NCI-H2196 (cell line): Measurements from ENCODE around the gene TSPAN33.
"Not testable (repeated sequence)": the region's sequence is repeated elsewhere in the genome, so short reads cannot be mapped to it uniquely, and the experiment has no call there.

Experiments
- DNase-seq: peaks from one replicate; lab custom pipeline; 2025; ENCODE audit not compliant: unreplicated experiment; lab: John Stamatoyannopoulos, UW

Gene TSPAN33, protein sequence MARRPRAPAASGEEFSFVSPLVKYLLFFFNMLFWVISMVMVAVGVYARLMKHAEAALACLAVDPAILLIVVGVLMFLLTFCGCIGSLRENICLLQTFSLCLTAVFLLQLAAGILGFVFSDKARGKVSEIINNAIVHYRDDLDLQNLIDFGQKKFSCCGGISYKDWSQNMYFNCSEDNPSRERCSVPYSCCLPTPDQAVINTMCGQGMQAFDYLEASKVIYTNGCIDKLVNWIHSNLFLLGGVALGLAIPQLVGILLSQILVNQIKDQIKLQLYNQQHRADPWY

DNA sequence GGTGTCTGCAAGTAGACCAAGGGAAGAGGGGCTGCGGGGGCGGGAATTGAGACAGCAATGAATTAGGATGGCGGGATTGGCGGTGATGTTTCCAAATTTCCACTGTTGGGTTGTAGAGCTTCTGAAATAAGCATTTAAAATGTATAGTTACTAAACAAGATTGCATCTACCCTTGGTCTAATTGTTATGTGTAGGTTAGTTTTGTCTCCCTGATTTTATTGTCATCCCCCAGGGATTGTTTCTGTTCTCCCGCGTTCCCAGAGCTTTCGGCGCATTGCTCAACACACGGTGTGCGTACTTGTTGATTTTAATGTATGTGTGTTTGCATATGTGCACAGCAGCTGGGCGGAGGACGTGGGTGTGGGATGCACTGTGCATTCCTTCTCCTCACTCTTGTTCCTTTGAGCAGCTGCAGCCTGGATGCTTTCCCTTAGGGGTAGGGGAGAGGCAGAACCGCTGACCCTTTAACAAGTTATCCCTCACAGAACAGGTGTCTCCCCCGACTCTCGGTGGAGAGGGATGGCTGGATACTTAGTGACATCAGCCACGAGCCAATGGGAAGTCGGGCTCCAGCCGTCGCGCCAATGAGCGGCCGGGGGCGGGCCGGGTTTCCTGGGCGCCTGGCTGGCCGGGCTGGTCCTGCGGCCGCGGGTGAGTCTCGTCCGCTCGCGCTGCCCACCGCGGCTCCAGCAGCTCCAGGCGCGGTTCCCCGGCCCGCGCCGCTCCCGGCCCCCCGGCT is at the start of gene TSPAN33:
TSS of gene TSPAN33 (plus strand) at position 613 of the 739 bp plus-strand sequence. CDS start 274 bp downstream, outside the sequence.
- DNase-seq, result peak; percentile 82

DNA sequence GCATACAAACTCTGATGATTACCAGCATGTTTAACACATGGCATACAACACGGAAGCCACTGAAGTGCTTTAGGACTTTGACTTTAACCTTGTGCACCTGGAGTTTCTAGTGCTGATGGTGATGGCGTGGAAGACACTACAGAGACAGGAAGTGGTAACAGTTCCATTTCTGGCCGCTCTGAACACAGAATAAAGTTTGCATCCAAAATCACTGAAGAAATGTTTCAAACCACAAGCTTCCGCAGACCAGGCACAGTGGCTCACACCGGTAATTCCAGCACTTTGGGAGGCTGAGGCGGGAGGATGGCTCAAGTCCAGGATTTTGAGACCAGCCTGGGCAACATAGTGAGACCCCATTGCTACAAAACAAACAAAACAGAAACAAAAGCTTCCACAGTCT is 49.2 kb upstream of the TSPAN33 start:
- no peak for DNase-seq

DNA sequence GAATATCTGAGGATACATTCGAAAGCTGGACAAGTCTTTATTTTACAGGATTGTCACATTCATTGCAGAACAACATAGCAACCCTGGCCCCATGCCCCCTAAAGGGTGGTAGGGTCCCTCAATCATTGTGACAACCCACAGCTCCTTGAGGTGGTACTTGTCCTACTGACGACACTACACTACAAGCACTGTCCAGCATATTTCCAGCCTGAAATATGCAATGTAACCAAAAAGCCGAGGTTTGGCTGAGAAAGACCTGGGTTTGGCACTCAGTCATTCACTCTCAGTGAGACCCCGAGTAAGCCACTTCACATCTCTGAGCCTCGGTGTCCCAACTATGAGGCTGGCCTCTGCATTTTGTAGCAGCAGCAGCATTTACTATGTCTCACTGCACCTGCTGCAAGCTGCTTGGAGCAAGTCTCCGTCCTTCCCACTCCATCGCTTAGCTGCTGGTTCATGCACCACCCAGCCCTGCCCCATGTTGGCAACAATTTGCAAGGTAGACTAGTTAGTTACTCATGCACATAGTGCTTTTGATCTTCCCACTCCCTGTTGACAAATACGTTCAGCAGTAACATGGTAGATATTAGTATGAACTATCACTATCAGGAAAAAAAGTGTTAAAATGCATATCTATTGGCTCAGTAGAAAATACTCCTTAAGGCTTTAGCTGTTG is 46.0 kb upstream of the TSPAN33 start:
- no peak for DNase-seq

DNA sequence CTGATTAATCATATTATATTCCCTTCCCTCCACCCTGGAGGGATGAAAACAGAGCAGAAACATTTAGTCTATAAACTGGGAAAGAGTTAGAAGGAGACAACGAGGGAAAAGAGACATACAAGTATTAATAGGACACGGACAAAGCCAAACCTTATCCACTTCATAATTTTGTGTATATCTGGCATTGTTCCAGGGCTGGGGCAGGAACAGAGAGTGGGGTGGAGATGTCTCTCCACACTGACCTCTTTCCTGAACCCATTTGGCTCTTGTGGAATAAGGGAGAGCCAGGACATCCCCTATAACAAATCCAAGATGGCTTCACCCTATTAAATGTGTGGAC is 43.7 kb upstream of the TSPAN33 start:
- DNase-seq, result no peak

DNA sequence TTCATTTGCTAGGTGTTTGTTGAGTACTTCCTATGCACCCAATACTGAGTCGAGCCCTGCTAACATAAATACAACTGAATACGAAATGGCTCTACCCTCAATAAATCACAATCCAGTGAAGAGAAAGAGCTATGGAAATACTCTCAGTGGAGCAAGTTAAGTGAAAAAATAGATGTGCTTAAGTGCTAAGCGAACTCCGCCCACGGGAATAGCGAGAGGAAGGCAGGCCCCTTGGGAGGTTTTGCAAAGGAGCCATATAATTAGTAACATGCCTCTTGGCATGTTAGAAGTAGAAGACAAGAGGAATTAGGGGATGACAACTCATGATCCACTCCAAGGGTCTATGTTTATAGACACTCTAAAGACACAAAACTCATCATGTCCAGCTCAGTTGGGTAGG is 42.8 kb upstream of the TSPAN33 start:
- DNase-seq, result no peak

DNA sequence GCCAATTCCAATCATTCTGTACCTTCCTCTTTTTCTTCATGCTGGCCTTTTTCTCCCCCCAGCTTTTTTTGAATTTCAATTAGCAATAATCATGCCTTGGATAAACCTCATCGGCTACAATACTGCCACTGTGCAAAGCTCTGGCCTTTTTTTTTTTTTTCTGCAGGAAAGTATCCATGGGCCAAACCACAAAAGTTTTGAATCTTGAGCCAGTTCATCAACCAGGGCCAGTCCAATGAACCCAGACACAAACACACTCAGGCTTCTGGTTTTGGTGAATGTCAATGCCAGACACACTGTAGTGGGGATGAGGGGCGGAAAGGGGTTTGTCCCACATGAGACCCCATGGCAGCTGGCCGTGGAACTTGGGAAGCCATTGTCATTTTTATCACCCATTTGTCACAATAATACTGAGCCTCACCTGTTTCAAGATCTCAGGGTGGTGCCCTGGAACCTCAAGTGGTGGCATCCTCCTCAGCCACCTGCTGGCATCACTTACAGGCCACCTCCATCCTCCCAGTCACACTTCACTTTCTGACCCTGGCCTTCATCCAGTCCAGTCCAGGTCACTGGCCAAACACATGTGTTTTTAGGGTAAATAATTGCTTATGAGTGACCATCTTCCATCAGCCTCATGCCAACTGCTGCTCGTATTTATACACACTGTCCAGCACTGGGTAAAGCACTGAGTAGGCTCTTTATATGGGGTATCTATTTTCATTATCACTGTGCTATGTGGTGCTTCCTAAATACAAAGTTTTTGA is 40.8 kb upstream of the TSPAN33 start:
- no peak for DNase-seq

DNA sequence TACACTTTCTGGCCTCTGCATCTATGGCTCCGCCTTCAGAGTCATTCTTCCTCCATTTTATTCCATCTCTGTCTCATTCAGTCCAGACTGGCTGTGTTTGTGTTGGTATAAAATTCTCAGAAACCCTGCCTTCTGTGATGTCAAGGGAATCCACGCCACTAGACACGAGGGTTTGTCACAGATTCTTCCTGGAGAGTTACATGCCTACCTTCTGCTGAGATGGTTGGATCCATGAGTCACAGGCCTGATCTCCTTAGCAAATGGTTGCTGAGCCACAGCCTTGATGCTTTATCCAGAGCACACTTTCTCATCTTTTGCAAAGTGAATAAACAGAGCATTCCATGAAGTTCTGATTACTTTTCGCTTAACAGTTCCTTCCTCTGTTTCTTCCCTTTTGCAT is 35.9 kb upstream of the TSPAN33 start:
- DNase-seq, result no peak

DNA sequence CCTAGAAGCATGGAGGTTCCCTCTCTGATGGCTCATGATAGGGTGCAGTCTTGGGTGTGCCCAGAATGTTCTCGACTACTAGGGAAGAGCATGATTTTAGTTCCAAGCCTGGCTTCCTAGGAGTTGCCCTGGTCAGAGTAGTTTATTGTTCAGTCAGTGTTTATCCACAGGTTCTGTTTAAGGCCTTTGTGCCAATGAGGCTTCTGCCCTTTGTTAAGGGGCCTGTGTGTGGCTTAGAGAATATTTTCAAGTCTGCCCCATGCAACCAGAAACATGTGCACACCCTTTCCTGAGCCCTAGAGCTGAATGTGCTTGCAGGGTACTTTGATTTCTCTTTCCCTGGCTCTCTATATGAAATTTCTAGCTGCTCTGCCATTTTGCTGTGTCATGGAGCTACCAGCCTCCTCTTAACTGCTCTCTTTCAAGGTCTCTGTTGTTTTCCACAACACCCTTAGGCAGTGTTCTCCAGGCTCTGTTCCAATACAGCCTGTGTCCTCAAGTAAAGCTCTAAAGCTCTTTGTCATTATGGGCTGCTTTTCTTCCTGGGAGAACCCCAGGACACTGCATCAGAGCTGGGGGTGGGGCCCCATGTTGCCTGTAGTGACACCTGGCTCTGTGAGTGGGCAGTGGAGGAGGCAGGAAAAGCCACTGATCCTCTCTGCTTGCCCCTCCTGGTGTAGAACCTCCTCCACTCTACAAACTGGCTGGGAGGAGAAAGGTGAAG is 34.1 kb upstream of the TSPAN33 start:
- peak; percentile 68 for DNase-seq

DNA sequence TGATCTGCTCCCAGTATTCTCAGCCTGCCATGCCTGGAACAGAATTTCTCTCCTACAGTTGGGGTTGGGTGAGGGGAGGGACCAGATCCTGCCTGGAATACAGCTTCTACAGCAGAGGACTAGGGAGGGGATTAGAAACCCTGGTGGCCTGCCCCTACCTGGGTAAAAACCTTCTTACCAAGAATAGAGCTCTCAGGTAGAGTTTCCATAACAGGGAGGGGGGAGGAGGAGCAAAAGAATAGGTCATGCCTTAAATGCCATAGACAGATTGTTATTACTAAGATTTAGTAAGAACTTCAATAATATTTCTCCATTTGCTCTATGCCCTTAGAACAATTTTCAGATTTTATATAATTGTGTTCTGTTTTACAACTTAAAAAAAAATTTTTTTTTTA is 33.5 kb upstream of the TSPAN33 start:
- DNase-seq, result no peak

DNA sequence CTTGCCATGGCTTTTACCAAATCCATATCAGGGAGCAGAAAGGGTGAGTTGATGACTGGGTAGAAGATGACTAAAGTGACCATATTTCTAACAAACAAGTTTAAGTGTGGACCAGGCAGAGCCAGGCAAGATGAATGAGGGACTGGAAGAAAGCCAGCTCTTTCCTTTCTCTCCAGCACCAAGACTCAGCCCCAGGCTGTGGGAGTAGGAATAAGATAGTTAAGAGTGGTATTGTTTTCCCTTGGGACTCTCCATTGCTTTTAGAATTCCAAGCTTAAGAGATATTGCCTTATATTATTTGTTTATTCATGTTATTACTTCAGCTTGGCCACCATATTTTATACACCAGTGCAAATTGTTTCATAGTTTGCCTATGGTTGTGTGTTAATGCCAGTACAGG is 28.8 kb upstream of the TSPAN33 start:
- no peak for DNase-seq

DNA sequence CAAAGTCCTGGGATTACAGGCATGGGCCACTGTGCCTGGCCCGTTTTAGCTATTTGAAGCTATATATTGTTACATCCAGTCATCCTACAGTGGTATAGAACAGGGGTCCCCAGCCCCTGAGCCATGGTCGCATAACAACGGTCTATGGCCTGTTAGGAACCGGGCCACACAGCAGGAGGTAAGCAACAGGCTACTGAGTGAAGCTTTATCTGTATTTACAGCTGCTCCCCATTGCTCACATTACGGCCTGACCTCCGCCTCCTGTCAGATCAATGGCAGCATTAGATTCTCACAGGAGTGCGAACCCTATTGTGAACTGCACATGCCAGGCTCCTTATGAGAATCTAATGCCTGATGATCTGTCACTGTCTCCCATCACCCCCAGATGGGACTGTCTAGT is 26.3 kb upstream of the TSPAN33 start:
- no peak for DNase-seq

DNA sequence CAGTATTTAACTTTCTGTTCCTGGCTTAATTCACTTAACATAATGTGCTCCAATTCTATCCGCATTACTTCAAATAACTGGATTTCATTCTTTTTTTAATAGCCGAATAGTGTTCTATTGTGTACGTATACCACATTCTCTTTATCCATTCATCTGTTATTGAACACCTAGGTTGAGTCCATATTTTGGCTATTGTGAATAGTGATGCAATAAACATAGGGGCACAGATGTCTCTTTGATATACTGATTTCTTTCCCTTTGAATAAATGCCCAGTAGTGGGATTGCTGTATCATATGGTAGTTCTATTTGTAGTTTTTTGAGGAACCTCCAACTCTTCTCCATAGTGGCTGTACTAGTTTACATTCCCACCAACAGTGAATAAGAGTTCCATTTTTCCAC is 25.5 kb upstream of the TSPAN33 start:
- DNase-seq, result no peak

DNA sequence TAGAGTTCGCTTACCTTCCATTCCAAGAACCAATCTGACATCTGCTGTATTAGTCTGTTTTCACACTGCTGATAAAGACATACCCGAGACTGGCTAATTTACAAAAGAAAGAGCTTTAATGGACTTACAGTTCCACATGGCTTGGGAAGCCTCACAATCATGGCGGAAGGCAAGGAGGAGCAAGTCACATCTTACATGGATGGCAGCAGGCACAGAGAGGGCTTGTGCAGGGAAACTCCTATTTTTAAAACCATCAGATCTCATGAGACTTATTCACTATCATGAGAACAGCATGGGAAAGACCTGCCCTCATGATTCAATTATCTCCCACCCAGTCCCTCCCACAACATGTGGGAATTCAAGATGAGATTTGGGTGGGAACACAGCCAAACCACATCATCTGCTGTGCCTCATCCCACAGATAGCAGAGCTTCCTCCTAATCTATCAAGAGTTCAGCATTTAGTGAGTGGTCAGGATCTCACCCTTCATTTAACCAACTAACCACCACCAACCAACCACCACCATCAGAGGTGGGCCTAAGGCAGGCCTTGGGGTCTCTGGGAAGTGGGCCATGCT is 22.9 kb upstream of the TSPAN33 start:
- DNase-seq, result not testable (repeated sequence)

DNA sequence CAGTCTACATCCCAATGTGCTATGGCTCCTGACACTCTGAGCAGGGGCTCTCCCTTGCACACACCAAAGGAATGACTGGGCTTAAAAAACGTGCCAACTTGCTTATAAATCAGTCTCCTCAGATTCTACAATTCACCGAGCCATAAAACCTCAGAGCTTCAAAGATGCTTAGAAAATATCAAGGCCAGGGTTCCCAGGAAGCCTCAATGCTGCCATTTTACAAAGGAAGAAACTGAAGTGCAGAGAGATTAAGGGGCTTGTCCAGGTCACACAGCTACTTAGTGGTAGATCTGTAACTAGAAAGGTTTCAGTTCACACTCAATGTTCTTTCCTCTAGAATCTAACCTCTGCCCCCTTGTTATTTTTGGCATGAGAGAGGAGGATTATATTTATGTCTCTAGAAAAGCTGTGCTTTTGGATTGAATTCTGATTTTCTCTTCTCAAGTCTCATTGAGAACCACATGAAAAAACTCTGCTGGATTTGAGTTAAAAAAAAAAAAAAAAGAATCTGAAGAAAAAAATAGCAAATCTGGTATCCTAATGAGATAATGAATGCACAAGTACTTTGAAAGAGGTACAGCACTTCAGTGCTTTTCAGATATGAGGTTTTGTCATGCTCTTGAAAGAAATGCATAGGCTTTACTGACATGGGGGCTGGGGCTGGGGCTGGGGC is 22.3 kb upstream of the TSPAN33 start:
- no peak for DNase-seq

DNA sequence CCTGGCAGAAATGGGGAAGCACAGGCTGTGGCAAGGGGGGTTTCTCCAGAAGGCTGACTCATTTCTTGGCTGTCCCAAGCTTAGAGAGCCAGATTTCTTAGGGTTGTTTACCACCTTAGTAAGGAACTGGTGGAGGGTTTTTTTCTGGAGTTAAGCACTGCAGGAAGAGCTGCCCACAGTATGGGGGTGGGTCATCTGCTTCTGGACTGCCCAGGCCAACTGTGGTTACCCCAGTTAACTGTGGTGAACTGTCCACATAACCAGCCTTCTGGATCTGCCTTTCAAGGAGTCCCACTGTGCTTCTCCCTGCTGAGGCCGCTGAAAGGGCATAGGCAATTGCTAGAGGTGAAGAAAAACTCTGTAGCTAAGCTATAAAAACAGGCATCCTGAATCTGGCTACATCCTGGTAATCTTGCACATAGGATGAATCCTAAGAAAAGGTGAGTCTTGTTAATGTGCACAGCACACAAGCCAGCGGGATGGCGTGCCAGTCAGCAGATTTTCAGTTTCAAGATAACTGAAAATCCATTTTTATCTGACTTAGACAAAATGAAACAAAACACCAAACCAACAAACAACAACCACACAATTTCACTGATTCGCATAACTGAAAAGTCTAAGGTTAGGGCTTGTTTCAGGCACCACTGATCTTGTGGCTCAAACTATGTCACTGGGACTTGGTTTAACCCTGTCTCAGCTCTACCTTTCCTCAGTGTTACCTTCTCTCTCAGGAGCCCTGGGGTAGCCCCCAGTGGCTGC is 21.6 kb upstream of the TSPAN33 start:
- no peak for DNase-seq

DNA sequence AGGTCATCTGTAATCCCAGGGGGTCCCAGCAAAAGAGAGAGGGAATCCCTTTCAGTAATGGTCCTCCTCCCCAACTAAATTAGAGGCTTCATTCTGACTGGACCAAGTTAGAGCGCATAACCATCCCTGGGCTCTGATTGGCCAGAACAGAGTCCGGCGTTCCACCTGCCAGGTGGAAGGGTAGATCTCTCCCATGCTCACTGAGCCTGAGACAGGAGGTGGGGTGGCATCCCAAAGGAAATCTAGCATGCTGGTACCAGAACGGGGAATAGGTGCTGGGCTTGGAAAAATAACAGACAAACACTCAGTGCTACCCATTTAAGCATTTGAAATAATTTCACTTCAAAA is 21.0 kb upstream of the TSPAN33 start:
- DNase-seq, result no peak

DNA sequence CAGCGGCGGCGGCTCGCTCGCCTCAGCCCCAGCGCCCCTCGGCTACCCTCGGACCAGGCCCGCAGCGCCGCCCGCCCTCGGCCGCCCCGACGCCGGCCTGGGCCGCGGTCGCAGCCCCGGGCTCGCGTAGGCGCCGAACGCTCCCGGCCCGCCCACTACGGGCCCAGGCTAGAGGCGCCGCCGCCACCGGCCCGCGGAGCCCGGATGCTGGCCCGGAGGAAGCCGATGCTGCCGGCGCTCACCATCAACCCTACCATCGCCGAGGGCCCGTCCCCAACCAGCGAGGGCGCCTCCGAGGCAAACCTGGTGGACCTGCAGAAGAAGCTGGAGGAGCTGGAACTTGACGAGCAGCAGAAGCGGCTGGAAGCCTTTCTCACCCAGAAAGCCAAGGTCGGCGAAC is 18.2 kb upstream of the TSPAN33 start:
- DNase-seq, result no peak

DNA sequence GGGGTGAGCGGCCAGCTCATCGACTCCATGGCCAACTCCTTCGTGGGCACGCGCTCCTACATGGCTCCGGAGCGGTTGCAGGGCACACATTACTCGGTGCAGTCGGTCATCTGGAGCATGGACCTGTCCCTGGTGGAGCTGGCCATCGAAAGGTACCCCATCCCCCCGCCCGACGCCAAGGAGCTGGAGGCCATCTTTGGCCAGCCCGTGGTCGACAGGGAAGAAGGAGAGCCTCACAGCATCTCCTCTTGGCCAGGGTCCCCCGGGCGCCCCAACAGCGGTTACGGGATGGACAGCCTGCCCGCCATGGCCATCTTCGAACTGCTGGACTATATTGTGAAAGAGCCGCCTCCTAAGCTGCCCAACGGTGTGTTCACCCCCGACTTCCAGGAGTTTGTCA is 17.4 kb upstream of the TSPAN33 start:
- DNase-seq, result no peak

DNA sequence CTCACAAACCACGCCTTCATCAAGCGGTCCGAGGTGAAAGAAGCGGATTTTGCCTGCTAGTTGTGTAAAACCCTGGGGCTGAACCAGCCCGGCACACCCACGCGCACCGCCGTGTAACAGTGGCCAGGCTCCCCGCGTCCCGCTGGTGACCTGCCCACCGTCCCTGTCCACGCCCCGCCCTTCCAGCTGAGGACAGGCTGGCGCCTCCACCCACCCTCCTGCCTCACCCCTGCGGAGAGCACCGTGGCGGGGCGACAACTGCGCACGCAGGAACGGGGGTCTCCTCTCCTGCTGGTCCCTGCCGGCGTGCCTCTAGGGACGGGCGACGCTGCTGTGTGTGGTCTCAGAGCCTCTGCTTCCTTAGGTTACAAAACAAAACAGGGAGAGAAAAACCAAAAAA is 16.9 kb upstream of the TSPAN33 start:
- DNase-seq, result no peak
